ENCODE measurements around the gene UFD1.

GRCh38 chr22:19524170-19525115 is 45.5 kb upstream of the UFD1 start, which contains the start of gene CLDN5:
- TF ChIP-seq, protein P1, sequence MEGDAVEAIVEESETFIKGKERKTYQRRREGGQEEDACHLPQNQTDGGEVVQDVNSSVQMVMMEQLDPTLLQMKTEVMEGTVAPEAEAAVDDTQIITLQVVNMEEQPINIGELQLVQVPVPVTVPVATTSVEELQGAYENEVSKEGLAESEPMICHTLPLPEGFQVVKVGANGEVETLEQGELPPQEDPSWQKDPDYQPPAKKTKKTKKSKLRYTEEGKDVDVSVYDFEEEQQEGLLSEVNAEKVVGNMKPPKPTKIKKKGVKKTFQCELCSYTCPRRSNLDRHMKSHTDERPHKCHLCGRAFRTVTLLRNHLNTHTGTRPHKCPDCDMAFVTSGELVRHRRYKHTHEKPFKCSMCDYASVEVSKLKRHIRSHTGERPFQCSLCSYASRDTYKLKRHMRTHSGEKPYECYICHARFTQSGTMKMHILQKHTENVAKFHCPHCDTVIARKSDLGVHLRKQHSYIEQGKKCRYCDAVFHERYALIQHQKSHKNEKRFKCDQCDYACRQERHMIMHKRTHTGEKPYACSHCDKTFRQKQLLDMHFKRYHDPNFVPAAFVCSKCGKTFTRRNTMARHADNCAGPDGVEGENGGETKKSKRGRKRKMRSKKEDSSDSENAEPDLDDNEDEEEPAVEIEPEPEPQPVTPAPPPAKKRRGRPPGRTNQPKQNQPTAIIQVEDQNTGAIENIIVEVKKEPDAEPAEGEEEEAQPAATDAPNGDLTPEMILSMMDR (IDR thresholded peaks at IDR 0.05): no peak
- TF ChIP-seq POLR2A (IDR thresholded peaks at IDR 0.05): peak in 2 of 4 donors; percentile 55 to 77

All from esophagus squamous epithelium (tissue), 4 donors.